NCI-H1930 (cell line): ENCODE data around the gene CUL3.

Experiments
- DNase-seq, 2 experiments: peaks; one replicate each; lab custom pipeline; 2025; lab: John Stamatoyannopoulos, UW

CUL3 gene

DNA sequence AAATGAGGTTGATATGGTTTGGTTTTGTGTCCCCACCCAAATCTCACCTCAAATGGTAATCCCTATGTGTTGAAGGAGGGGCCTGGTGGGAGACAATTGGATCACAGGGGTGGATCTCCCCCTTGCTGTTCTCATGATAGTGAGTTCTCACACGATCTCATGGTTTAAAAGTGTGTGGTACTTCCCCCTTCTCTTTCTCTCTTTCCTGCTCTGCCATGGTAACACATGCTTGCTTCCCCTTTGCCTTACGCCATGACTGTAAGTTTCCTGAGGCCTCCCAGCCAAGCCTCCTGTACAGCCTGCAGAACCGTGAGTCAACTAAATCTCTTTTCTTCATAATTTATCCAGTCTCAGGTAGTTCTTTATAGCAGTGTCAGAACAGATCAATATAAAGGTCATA is 158.5 kb downstream of the CUL3 start:
- DNase-seq = no peak

DNA sequence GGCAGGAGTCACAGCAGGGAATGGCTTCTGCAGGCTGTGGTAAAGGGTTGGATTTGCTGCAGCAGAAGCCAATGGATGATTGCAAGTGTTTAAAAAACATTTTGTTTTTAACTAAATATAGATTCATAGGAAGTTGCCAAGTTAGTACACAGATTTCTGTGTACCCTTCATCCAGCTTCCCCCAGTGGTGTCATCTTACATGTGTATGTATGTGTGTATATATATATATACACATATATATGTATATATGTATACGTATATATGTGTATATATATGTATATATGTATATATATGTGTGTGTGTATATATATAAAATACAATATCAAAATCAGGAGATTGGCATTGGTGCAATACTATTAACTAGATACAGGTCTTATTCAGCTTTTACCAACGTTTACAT is 164.1 kb downstream of the CUL3 start:
- DNase-seq = no peak
